Measurements from ENCODE around the gene KAZN.
"Not testable (repeated sequence)": the region's sequence is repeated elsewhere in the genome, so short reads cannot be mapped to it uniquely, and the experiment has no call there.

Gene KAZN

GRCh38 chr1:14598498-14599182 is at the start of gene KAZN:
Gene KAZN, plus strand, starts transcription at chr1:14598685.
- DNase-seq: no peak

GRCh38 chr1:14549897-14550620 is 48.4 kb upstream of the KAZN start:
- no peak for DNase-seq

- no peak for DNase-seq
Observed at GRCh38 chr1:14551386-14551785, 47.1 kb upstream of the KAZN start.

- DNase-seq: no peak
Observed at GRCh38 chr1:14552246-14552965, 46.1 kb upstream of the KAZN start.

GRCh38 chr1:14553711-14554110 is 44.8 kb upstream of the KAZN start:
- DNase-seq: no peak

GRCh38 chr1:14555091-14555490 is 43.4 kb upstream of the KAZN start:
- DNase-seq: no peak

GRCh38 chr1:14561014-14561693 is 37.3 kb upstream of the KAZN start:
- DNase-seq: no peak

- no peak for DNase-seq
Observed at GRCh38 chr1:14565090-14565489, 33.4 kb upstream of the KAZN start.

- DNase-seq: no peak
Observed at GRCh38 chr1:14567056-14567455, 31.4 kb upstream of the KAZN start.

GRCh38 chr1:14567903-14568302 is 30.6 kb upstream of the KAZN start:
- no peak for DNase-seq

GRCh38 chr1:14568716-14569355 is 29.6 kb upstream of the KAZN start:
- DNase-seq: no peak

GRCh38 chr1:14570514-14570913 is 28.0 kb upstream of the KAZN start:
- no peak for DNase-seq

GRCh38 chr1:14571810-14572767 is 26.4 kb upstream of the KAZN start:
- no peak for DNase-seq

GRCh38 chr1:14572861-14573260 is 25.6 kb upstream of the KAZN start:
- DNase-seq: no peak

- no peak for DNase-seq
Observed at GRCh38 chr1:14576155-14576554, 22.3 kb upstream of the KAZN start.

- no peak for DNase-seq
Observed at GRCh38 chr1:14577261-14577660, 21.2 kb upstream of the KAZN start.

GRCh38 chr1:14578156-14578555 is 20.3 kb upstream of the KAZN start:
- DNase-seq: no peak

- not testable (repeated sequence) for DNase-seq
Observed at GRCh38 chr1:14580295-14580694, 18.2 kb upstream of the KAZN start.

GRCh38 chr1:14580986-14581385 is 17.5 kb upstream of the KAZN start:
- DNase-seq: no peak

- DNase-seq: no peak
Observed at GRCh38 chr1:14583788-14584187, 14.7 kb upstream of the KAZN start.

GRCh38 chr1:14585728-14586127 is 12.8 kb upstream of the KAZN start:
- no peak for DNase-seq
